CD4-positive, alpha-beta T cell treated with Interleukin-2 at 100 ng/mL for 4 hours (primary cell): ENCODE results near the gene RELCH.
"Not testable (repeated sequence)": the region's sequence is repeated elsewhere in the genome, so short reads cannot be mapped to it uniquely, and the experiment has no call there.

Experiments used
- DNase-seq: peaks from one replicate; pipeline ENCODE4 v3.0.0-alpha.2; 2020; ENCODE audit warnings: low spot score

Gene RELCH

GRCh38 chr18:62186774-62187542, at the start of gene RELCH, which contains the start of gene PIGN:
RELCH (plus strand) TSS chr18:62187255; CDS start chr18:62187506, 251 bp downstream.
PIGN (minus strand) TSS chr18:62187056; CDS start chr18:62161353, 25,703 bp downstream.
- peak; percentile 98 for DNase-seq

GRCh38 chr18:62138461-62139235, 48.4 kb upstream of the RELCH start:
- no peak for DNase-seq

GRCh38 chr18:62140259-62140658, 46.8 kb upstream of the RELCH start:
- no peak for DNase-seq

GRCh38 chr18:62144338-62144737, 42.7 kb upstream of the RELCH start:
- DNase-seq, result no peak

- DNase-seq, result no peak
These were observed 35.8 kb upstream of the RELCH start for GRCh38 chr18:62151068-62151771.

GRCh38 chr18:62152844-62153243, 34.2 kb upstream of the RELCH start:
- no peak for DNase-seq

- DNase-seq, result no peak
These were observed 29.2 kb upstream of the RELCH start for GRCh38 chr18:62157843-62158242.

- no peak for DNase-seq
These were observed 22.7 kb upstream of the RELCH start for GRCh38 chr18:62164310-62164709.

- no peak for DNase-seq
These were observed 22.1 kb upstream of the RELCH start for GRCh38 chr18:62164855-62165487.

- no peak for DNase-seq
These were observed 21.5 kb upstream of the RELCH start for GRCh38 chr18:62165583-62165982.

- not testable (repeated sequence) for DNase-seq
These were observed 20.5 kb upstream of the RELCH start for GRCh38 chr18:62166524-62166923.

GRCh38 chr18:62170857-62171256, 16.2 kb upstream of the RELCH start:
- no peak for DNase-seq

- DNase-seq, result no peak
These were observed 14.8 kb upstream of the RELCH start for GRCh38 chr18:62172298-62172697.

- no peak for DNase-seq
These were observed 11.5 kb upstream of the RELCH start for GRCh38 chr18:62175521-62175920.

- no peak for DNase-seq
These were observed 9.8 kb upstream of the RELCH start for GRCh38 chr18:62177271-62177670.

GRCh38 chr18:62179213-62179612, 7.8 kb upstream of the RELCH start:
- no peak for DNase-seq

- DNase-seq, result no peak
These were observed 4.8 kb upstream of the RELCH start for GRCh38 chr18:62182220-62182619.

GRCh38 chr18:62183578-62184195, 3.4 kb upstream of the RELCH start:
- peak; percentile 74 for DNase-seq

GRCh38 chr18:62186499-62186773, 619 bp upstream of the RELCH start:
- no peak for DNase-seq

- DNase-seq, result peak; percentile 29
These were observed 772 bp downstream of the RELCH start for GRCh38 chr18:62187543-62188510.

- DNase-seq, result no peak
These were observed 2.2 kb downstream of the RELCH start for GRCh38 chr18:62189208-62189607.
